Activated CD4-positive, alpha-beta T cell treated with anti-CD3 and anti-CD28 coated beads, Interleukin-10, Interleukin-2, amounts not matched to agents 100 ng/mL and 50 ng/mL, durations not matched to agents 16 hours and 8 hours (primary cell): ENCODE results near the gene KRT17.
"Not testable (repeated sequence)": the region's sequence is repeated elsewhere in the genome, so short reads cannot be mapped to it uniquely, and the experiment has no call there.

ENCODE experiments used
- DNase-seq: peaks from one replicate; pipeline ENCODE4 v3.0.0-alpha.2; 2020

The KRT17 gene

DNA sequence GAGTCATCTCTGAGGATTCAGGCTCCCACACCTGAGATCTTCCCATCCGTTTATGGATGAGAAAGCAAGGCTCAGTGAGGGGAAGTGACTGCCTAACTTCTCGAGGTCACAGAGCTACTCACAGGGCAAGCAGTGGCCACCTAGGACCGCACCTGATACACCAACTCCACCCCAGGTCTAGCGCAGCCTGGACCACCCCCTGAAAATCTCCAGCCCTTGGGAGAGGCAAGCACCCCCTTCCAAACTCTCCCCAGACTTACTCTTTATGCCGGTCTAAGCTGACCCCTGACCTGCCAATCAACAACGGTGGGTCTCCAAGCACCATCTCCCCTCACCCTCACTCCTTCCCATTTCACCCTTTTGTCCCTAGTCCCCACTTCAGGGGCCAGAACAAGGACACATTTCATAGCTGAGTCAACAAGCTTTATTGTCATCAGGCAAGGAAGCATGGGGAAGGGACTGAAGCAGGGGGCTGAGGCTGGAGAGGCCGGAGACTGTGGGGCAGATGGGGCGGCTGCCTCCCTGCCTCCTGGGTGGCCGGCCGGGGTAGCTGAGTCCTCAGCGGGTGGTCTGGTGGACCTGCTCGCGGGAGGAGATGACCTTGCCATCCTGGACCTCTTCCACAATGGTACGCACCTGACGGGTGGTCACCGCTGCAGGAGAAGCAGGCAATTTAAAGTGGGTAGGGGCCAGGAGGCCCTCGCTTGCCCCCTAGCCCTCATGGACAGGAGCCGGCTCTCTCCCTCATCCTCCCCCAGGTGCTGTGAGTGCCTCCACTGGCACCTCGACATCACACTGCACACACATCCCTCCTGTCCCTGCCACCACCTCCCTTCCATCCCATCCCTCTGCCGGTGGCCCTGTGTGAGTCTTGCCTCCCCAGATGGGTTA is 5.1 kb downstream of the KRT17 start:
- no peak for DNase-seq

DNA sequence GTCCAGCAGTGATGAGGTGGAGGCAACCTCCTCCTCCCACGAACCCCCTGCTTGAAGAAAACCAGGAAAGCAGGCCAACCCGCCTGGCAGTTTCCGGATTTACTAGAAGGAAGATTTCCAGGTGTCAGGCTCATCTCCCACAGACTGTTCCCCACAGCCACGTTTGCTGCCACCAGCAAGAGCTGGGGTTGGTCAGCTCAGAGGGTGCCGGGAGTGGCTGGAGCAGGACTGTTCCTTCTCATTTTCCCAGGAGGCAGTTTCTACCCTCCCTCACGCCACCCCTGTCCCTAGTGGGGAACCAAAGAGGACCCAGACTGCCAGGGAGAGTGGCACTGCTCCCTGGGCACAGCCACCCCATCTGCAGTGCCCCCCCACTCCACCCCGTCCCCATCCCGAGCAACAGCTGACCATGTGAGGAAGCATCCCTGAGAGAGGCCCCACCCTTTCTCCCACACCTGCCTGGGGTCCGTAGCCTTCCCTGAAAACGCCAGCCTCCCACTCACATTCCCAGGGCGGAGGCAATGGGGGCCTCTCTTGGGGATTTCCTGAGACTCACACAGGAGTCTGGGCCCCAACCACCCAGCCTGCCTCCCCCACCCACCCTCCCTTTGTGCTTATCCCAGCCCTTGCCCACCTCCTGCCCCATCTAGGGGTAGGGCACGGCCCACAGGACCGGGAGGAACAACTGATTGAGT is 5.9 kb downstream of the KRT17 start:
- DNase-seq, result no peak

DNA sequence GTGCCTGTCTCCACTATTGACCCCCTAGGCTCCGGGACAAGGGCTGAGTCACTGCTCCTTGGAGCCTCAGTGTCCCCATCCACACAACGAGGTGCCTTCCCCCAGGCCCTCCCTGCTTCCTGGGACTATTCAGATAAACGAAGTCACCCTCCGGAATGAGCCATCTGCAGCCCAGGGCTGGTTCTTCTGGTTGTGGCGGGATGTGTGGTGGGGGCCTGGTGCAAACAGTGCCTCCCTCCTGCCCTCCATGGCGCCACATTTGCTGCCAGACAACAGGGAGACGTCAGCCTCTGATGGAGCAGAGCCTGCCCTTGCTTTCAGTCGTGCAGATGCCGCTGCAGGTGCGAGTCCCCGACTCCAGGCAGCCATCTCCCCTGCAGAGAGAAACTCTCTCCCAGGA is 6.7 kb downstream of the KRT17 start:
- DNase-seq, result no peak

DNA sequence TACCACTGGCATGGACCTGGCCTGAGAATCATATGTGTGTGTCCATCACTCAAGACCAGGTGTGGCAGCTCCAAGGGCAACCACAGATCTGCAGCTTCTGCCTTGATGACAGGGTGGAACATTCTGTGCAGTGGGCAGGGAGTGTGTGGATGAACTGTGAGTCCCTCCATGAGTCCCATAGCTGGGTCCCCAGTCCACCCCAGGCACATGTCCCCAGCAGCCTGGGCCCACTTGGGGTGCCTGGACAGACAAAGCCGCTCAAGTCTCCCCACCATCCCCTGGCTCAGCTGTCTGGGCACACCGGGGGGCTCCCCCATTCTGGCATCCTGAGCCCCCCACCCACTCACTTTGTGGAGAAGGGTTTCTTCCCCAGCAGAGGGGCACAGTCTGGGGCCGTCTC is 7.2 kb downstream of the KRT17 start:
- DNase-seq, result no peak

DNA sequence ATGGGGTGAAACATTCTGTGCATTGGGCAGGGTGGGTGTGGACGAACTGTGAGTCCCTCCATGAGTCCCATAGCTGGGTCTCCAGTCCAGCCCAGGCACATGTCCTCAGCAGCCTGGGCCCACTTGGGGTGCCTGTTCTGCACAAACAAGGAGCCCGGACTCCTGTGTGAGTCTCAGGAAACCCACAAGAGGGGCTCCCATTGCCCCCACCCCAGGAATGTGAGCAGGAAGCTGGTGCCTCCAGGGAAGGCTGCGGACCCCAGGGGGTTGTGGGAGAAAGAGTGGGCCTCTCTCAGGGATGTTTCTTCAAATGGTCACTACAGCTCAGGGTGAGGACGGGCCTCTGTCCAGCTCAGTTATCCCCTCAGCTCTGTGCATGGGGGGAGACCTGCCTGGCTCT is 7.9 kb downstream of the KRT17 start:
- DNase-seq, result not testable (repeated sequence)

DNA sequence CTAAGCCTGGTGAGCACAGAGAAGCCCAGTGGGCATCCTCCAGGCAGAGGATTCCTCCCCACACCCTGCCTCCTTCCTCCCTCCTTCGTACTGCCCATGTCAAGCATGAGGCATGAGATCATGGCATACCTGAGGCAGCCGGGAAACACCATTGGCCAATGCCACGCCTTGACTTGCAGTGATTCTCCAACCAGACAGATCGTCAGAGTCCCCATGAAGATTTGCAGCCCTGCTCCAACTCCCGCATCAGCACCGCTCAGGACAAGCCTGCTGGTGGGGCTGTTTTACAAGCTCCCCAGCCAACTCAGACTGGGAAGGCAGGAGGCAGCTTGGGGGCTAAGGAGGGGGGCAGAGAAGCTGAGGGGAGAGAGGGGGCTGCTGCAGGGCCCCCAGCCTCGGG is 8.9 kb downstream of the KRT17 start:
- no peak for DNase-seq

DNA sequence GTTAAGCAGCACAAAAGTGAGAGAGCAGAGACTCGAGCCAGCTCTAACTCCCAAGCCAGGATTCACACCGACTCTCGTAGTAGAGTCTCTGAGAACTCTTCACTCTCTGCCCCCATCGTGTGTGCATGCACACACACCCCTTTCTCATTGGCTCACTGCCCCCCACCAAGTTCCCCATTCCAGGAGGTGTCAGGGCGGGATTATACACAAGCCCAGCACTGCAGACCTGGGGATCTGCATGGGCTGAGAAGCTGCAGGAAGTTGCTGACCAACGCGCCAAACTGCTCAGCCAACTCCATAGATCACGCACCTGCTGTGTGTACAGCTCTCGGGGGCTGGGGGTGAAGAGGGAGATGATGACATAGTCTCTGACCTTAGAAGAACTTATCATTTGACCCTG is 9.6 kb downstream of the KRT17 start:
- not testable (repeated sequence) for DNase-seq

DNA sequence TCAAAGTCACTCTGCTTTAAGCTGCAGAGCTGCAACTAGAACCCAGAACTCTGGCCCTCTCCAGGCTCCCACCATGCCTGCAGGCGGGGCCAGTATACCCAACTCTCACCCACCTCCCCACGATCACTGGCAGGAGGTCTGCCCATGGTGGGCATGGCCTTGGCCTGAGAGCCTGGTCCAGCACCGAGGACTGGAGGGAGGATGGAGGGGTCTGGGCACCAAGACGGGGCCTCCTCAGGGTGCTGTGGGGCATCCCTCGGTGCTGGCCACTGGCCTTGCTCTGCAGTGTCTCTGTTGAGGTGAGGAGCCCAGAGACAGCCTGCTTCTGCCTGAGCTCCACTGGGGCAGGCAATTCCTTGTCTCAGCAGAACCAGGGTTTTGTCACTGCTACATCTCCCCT is 10.3 kb downstream of the KRT17 start:
- DNase-seq, result no peak

DNA sequence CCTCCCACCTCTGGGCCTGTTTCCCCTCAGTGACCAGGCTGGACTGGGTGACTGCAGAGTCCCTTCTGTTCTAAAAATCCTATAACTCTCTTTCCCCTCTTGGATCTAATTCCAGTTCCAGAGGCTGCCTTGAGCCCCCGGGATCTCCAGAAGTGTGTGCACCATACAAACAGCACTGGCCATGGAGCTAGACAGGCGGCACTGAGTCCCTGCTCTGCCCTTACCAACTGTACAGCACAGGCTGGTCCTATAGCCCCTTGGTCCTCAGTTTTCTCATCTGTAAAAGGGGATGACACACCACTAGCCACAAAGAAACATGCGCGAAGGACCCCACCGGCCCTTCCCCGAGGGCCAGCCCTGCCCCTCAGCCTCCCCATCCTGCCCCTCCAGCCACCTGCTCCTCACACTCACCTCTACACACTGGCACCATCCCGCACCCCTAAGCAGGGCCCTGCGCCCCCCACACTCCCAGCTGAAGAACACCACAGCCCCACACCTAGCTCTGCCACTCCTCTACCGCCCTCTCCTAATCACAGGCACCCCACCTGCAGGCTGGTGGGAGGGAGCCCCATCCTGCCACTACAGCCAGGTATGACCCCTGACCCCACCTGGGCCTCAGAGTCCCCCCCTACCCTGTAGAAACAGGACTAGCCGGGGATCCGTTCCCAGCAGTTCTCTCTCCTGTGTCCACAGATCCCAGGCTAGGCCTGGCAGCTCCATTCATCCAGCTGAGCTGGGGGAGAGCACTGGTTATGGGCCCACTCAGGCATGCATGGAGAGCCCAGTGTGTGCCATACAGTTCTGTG is 10.9 kb downstream of the KRT17 start:
- DNase-seq, result no peak

DNA sequence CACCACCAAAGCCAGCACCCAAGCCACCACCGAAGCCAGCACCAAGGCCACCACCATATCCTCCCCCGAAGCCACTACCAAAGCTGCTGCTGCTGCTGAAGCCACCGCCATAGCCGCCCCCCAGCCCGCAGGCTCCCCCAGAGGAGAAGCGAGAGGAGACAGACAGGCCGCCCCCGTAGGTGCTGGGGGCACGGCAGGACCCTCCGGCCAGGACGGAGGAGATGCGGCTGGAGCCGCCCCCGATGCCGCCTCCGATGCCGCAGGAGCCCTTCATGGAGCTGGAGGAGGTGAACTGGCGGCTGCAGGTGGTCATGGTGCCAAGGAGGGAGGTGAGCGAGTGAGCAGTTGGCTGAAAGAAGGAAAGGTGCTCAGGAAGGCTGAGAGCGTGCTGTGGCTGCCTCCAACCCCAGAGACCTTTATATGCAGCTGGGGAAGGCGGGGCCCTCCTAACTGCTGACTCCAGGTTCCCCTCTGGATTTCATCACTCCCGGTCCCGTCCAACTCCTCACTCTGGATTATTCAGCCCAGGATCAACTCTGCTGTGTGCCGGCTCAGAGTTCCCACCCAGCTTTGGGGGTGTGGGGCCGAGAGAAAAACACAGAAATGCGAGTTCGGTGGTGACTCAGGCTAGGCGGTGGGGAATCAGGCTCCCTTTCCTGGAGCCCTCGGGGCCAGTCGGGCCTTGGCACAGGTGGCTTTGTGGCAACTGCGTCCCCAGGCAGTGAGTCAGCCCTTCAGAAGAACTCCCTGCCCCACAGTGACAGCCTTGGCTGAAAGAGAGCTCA is 11.8 kb downstream of the KRT17 start, which contains the start of gene KRT16:
Gene KRT16 (minus strand): TSS at position 392 of the 785 bp plus-strand sequence. CDS start 79 bp downstream, at position 313.
- not testable (repeated sequence) for DNase-seq

DNA sequence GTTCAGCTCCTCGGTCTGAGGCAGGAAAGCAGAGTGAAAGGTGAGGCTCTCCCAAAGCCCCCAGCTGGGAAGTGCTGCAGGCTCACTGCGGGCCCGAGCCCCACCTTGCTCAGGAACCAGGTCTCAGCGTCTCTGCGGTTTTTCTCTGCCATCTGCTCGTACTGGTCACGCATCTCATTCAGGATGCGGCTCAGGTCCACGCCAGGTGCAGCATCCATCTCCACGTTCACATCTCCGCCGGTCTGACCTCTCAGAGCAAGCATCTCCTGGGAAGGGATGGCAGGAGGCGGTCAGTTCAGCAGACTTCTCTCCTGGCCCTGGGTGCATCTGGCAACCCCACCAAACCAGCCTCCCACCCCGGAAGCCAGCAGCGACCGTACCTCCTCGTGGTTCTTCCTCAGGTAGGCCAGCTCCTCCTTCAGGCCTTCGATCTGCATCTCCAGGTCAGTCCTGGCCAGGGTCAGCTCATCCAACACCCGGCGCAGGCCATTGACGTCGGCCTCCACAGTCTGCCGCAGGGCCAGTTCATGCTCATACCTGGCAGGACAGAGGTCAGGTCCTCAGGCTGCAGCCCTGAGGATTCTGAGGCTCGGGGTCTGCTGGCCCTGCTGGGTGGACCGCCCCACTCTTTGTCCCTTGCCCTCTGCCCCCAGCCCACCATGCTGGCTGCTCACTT is 13.3 kb downstream of the KRT17 start:
- no peak for DNase-seq

DNA sequence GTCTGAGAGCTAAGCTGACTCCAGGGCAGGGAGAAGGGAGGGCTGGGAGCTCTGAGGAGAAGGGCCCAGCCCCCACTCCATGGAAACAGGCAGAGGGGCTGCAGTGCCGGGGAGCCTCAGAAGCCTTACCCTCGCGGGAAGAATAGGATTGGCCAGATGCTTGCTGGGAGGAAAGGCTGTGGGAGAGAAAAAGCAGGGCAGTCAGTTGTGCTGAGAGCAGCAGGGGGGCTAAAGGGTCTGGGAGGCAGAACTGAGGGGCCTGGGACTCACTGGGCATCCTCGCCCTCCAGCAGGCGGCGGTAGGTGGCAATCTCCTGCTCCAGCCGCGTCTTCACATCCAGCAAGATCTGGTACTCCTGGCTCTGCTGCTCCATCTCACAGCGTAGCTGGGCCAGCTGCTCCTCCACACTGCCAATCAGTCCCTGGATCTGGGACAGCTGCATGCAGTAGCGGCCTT is 14.3 kb downstream of the KRT17 start:
- not testable (repeated sequence) for DNase-seq

DNA sequence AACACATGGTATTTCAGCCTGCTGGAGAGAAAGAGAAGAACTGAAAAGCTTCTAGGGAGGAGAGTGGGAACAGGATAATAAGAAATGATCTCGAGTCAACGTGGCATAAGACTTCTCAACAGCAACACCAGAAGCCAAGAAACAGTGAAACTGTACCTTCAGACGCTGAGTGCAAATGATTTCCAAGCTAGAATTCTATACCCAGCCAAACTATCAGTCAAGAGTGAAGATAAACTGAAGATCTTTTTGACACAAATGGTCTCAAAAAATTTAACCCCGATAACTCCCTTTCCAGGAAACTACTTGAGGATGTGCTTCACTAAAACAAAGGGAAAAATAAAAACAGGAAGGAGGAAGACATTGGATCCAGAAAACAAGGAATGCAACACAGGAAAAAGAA is 17.4 kb downstream of the KRT17 start:
- not testable (repeated sequence) for DNase-seq

DNA sequence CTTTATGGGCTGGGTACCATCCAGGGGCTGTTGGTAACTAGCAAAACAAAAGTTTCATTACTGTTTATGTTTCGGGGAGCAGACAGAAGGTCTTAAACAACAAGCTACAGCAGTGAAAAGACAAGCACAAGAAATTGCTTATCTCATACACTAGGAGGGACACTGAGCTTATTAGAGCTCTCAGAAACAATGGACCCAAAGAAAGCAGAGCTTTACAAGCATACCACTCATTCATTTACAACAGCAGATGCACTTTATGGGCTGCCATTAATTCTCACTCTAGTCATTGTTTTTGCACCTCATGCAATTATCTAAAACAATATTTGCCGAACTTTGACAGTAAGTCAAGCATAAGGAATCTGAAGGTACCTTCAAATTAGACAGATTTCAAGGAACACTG is 21.9 kb downstream of the KRT17 start:
- DNase-seq, result no peak

DNA sequence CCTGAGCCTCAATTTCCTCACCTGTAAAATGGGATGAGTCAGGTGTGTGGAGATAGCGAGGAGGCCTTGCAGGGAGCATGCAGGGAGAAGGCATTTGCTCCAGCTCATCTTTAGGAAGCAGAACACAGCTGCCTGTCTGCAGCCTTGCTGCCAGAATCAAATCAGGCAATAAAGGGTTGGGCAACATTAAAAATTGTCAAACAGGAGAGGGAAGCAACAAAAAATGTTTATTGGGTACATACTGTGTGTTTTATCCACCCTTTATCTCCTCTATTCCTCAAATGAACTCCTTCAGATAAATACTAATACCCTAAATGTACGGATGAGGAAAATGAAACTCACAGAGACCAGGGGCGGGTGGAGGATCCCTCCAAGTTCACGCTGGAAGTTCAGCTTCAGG is 24.1 kb downstream of the KRT17 start:
- no peak for DNase-seq

DNA sequence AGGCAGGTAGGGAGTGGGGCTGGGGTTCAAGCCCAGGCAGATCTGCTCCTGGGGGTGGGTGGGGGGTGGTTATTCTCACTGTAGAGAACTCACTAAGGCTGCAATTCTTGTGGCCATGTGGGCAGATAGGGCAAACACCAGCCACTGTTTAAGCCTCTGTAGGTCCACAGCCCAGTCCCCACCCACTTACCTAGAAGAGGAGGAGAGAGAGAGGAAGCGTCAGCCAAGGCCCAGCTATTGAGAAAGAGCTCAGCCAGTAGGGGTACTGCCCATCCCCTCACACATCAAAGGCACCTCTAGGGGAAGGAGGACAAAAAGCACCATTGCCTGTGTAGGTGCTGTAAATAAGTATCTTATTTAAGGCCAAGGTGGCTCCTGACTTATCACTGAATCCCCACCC is 24.7 kb downstream of the KRT17 start:
- no peak for DNase-seq

DNA sequence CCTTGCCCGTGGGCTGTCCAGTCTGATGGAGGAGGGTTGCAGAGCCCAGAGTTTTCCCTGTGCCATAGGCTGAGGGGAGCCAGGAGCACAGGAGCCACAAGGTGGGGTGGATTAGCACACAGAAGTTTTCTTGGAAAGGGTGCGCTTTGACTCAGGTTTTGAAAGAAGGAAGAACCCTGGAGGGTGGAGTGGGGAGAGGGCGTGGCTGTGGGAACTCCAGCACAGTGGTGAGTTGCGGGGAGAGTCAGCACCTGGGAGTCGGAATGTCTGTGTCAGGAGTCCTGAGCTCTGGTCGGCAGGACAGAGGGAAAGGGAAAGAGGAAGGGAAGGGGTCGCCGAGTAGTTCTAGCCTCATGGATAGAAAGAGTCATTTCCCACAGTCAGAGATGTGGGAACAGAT is 28.8 kb downstream of the KRT17 start:
- no peak for DNase-seq

DNA sequence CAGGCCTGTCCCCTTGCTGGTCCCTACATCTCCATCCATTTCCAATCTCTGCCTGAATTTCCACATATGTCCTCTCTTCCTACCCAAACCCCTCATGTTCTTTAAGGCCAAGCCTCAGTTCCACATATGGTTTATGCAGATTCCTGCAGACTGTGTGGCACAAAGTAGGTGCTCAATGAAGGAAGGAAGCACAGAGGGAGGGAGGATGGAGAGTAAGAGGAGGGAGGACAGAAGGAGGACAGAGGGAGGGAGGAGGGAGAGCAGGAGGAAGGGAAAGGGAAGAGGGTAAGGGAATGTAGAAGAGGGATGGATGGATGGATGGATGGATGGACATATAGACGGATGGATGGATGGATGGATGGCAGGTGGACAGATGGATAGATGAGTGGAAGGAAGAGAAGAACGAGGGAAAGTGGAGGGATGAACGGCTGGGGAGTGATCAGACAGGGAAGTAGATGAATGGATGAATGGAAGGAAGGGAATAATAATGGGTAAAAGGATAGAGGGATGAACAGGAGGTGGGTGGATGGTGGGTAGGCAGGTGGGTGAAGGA is 29.9 kb downstream of the KRT17 start:
- no peak for DNase-seq

DNA sequence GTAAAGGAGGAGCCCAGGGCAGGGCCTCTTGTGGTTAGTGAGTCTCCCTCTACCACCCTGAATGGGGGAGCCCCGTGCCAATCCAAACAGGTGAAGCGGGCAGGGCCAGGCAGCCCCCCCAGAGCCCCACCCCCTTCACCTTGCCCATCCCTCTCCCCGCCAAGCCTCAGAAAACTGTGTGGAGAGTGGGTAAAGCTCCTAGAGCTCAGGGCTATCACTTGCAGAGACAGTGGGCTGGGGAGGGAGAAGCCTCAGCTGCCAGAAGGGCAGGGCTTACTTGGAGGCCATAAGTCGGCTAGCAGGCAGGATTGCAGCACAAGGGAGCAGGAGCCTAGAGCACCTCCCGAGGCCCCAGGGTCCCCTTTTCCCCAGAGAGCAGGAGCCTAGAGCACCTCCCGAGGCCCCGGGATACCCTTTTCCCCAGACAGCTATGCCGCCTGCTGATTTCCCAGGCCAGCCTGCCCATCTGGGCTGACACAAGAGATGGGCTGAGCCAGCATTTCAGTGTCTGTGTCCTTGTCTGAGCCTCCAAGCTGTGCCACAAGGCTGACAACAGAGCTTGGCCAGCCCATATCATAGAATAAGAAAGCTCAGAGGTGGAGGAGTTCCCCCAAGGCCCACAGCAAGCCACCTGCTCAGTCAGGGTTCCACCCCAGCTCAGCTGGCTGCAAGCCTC is 30.9 kb downstream of the KRT17 start:
- no peak for DNase-seq

DNA sequence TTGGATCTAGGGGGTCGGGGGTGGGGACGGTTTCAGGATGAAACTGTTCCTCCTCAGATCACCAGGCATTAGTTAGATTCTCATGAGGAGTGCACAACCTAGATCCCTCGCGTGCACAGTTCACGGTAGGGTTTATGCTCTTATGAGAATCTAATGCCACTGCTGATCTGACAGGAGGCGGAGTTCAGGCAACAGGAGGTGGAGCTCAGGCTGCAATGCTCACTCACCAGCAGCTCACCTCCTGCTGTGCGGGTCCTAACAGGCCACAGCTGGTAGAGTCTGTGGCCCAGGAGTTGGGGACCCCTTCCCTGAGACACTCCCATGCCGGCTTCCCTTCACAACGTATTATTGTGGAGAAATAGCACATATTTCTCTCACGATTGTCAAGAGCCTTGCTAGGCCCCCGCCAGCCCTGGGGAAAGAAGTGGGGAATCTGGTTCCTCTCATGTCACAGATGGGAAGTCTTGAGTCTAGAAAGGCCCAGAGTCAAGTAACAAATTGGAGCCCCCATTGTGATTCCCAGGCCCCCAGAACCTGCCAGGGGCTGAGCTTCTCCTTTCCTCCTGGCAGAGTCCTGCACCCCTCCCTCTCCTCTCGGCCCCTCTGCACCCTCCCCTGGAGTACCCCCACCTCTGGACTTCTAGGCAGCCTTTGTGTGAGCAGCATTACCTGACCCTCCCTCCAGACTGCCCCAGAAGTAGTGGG is 31.6 kb downstream of the KRT17 start:
- no peak for DNase-seq
